ENCODE data around the gene NR5A1. TPM values are rescaled to one million over a fixed set of nuclear protein-coding genes. Genes with fewer than 3 reads are reported as not detected.

Gene NR5A1
- total and polyA plus RNA-seq, 2 experiments from 2014 or later, result 0.21 TPM; not detected in 1

- H3K27ac ChIP-seq (ENCODE audit: low read depth), result no peak overlapping the region
- DNase-seq (ENCODE audit: low spot score) (peak; percentile 62), ATAC-seq (peak; percentile 36)
- Mint-ChIP-seq H3K4me3 (peak overlapping the region; percentile 66), H3K9me3 (peaks cover 3% of the 10 kb centered on the region; the same call in 2 of the 3 replicates), H3K36me3 (ENCODE audit: low read depth) (no peaks in the 10 kb centered on the region; the same call in 2 of the 3 replicates), H3K4me1 (peaks cover 16% of the 10 kb centered on the region), H3K27ac (no peak overlapping the region), H3K27me3 (ENCODE audit: insufficient read depth, low read depth, poor library complexity) (peaks cover 55% of the 10 kb centered on the region)
- H2AFZ ChIP-seq, result peak overlapping the region; percentile 96
- TF ChIP-seq, protein P1, sequence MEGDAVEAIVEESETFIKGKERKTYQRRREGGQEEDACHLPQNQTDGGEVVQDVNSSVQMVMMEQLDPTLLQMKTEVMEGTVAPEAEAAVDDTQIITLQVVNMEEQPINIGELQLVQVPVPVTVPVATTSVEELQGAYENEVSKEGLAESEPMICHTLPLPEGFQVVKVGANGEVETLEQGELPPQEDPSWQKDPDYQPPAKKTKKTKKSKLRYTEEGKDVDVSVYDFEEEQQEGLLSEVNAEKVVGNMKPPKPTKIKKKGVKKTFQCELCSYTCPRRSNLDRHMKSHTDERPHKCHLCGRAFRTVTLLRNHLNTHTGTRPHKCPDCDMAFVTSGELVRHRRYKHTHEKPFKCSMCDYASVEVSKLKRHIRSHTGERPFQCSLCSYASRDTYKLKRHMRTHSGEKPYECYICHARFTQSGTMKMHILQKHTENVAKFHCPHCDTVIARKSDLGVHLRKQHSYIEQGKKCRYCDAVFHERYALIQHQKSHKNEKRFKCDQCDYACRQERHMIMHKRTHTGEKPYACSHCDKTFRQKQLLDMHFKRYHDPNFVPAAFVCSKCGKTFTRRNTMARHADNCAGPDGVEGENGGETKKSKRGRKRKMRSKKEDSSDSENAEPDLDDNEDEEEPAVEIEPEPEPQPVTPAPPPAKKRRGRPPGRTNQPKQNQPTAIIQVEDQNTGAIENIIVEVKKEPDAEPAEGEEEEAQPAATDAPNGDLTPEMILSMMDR (conservative IDR thresholded peaks at IDR 0.05; ENCODE audit: low read depth in 2 of 2), result peak; percentile 57 to 58
- TF ChIP-seq, protein P2, sequence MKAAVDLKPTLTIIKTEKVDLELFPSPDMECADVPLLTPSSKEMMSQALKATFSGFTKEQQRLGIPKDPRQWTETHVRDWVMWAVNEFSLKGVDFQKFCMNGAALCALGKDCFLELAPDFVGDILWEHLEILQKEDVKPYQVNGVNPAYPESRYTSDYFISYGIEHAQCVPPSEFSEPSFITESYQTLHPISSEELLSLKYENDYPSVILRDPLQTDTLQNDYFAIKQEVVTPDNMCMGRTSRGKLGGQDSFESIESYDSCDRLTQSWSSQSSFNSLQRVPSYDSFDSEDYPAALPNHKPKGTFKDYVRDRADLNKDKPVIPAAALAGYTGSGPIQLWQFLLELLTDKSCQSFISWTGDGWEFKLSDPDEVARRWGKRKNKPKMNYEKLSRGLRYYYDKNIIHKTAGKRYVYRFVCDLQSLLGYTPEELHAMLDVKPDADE (IDR thresholded peaks at IDR 0.05), result no peak
- 0 out of 2 replicates have a peak, but pooled peaks cover 3% of the 10 kb centered on the region for H3F3A ChIP-seq (replicated peaks; ENCODE audit: low read depth)
- H3K4me1 ChIP-seq (ENCODE audit: insufficient read depth), result peaks cover 7% of the 10 kb centered on the region; the same call in 1 of the 2 replicates
- H3K4me2 ChIP-seq, result peak overlapping the region; percentile 80
- peaks cover 62% of the 10 kb centered on the region for H3K27me3 ChIP-seq (ENCODE audit: insufficient read depth)
- peak overlapping the region; percentile 57 for H3K4me3 ChIP-seq
- no peaks in the 10 kb centered on the region for H3K36me3 ChIP-seq (ENCODE audit: insufficient read depth)
- no peaks in the 10 kb centered on the region for H3K9me2 ChIP-seq (ENCODE audit: insufficient read depth)
- H3K79me2 ChIP-seq (replicated peaks; ENCODE audit: insufficient read depth), result no peaks in the 10 kb centered on the region
- no peaks in the 10 kb centered on the region; the same call in 1 of the 2 replicates for H4K20me1 ChIP-seq (replicated peaks; ENCODE audit: insufficient read depth)
Observed at GRCh38 chr9:124505006-124505900, 1.9 kb downstream of the NR5A1 start.

GRCh38 chr9:124504530-124505005 is 2.6 kb downstream of the NR5A1 start:
- H3K36me3 Mint-ChIP-seq (ENCODE audit: low read depth), result no peaks in the 10 kb centered on the region; the same call in 2 of the 3 replicates
- Histone ChIP-seq H3K4me3 (peak overlapping the region; percentile 57), H3K27me3 (ENCODE audit: insufficient read depth) (peaks cover 62% of the 10 kb centered on the region), H3K4me2 (peak overlapping the region; percentile 83), H2AFZ (peak overlapping the region; percentile 97), H3K36me3 (ENCODE audit: insufficient read depth) (no peaks in the 10 kb centered on the region), H3F3A (replicated peaks; ENCODE audit: low read depth) (0 out of 2 replicates have a peak, but pooled peaks cover 3% of the 10 kb centered on the region), H4K20me1 (replicated peaks; ENCODE audit: insufficient read depth) (no peaks in the 10 kb centered on the region; the same call in 1 of the 2 replicates), H3K27ac (ENCODE audit: low read depth) (no peak overlapping the region), H3K9me2 (ENCODE audit: insufficient read depth) (no peaks in the 10 kb centered on the region), H3K4me1 (ENCODE audit: insufficient read depth) (peaks cover 7% of the 10 kb centered on the region; the same call in 1 of the 2 replicates), H3K79me2 (replicated peaks; ENCODE audit: insufficient read depth) (no peaks in the 10 kb centered on the region)
- no peak; the same call in 2 of the 3 replicates for ATAC-seq
- peaks cover 55% of the 10 kb centered on the region for H3K27me3 Mint-ChIP-seq (ENCODE audit: insufficient read depth, low read depth, poor library complexity)
- H3K4me1 Mint-ChIP-seq, result peaks cover 16% of the 10 kb centered on the region
- no peak overlapping the region for H3K27ac Mint-ChIP-seq
- H3K9me3 Mint-ChIP-seq, result peaks cover 3% of the 10 kb centered on the region; the same call in 2 of the 3 replicates
- H3K4me3 Mint-ChIP-seq, result no peak overlapping the region
- peak; percentile 41 for DNase-seq (ENCODE audit: low spot score)
- TF ChIP-seq, protein P2 (IDR thresholded peaks at IDR 0.05), result no peak
- TF ChIP-seq, protein P1 (conservative IDR thresholded peaks at IDR 0.05; ENCODE audit: low read depth in 2 of 2), result no peak
- TF ChIP-seq CREB1 (CRISPR knock-in tag; IDR thresholded peaks at IDR 0.05; ENCODE audit: low read depth) (no peak), JUNB (IDR thresholded peaks at IDR 0.05; ENCODE audit: unreplicated experiment) (no peak), EZH2 (IDR thresholded peaks at IDR 0.05; ENCODE audit: low read depth, unreplicated experiment) (no peak), ZNF331 (CRISPR knock-in tag; IDR thresholded peaks at IDR 0.05; ENCODE audit: low read depth) (no peak), REST (IDR thresholded peaks at IDR 0.05; ENCODE audit: unreplicated experiment) (no peak)

Data from GM23338 (cell line).